Gastrocnemius medialis (tissue), 4 donors: ENCODE measurements around the gene OR6B1. TPM values are rescaled to one million over a fixed set of nuclear protein-coding genes. Genes with fewer than 3 reads are reported as not detected.

Source experiments
- ATAC-seq, 2 donors: fragments of 150-250 bp; one replicate each; pipeline ENCODE4 v1.9.1; 2016
- DNase-seq, 2 donors: peaks; one replicate each; pipeline ENCODE4 v3.0.0-alpha.2; 2019
- H3K27ac ChIP-seq, 4 donors: fragments of 200-600 bp; sonication (generic); 1 replicate in 1 of 4; 2 replicates in 3 of 4; pipeline ENCODE4 v1.5.1; 2016 to 2018; ENCODE audit warnings: mild to moderate bottlenecking in 2 of 4, moderate library complexity in 1 of 4
- H3K27me3 ChIP-seq, 3 donors: fragments of 200-600 bp; sonication (generic) in 2 of 3; 1 replicate in 1 of 3; 2 replicates in 2 of 3; pipeline versions ENCODE4 v1.5.1 to v1.6.0; 2016 to 2019; ENCODE audit warnings: mild to moderate bottlenecking in 1 of 3, moderate library complexity in 1 of 3
- H3K36me3 ChIP-seq, 2 donors: fragments of 200-600 bp; sonication (generic) in 1 of 2; one replicate each; pipeline ENCODE4 v1.5.1; 2017 to 2018
- H3K4me1 ChIP-seq, 2 donors: fragments of 200-600 bp; sonication (generic) in 1 of 2; one replicate each; pipeline ENCODE4 v1.5.1; 2016 to 2017; ENCODE audit warnings: mild to moderate bottlenecking in 2 of 2
- H3K4me3 ChIP-seq, 4 donors: fragments of 200-600 bp; sonication (generic) in 3 of 4; 1 replicate in 1 of 4; 2 replicates in 3 of 4; pipeline ENCODE4 v1.5.1; 2016 to 2019; ENCODE audit warnings: mild to moderate bottlenecking in 2 of 4
- H3K9me3 ChIP-seq, 3 donors: fragments of 200-600 bp; sonication (generic) in 2 of 3; 1 replicate in 1 of 3; 2 replicates in 2 of 3; pipeline ENCODE4 v1.5.1; 2016 to 2019
- CTCF ChIP-seq, 5 experiments: fragments of 450-650 bp in 3 of 5; fragments of 200-600 bp in 2 of 5; sonication (generic) in 2 of 5; IDR thresholded peaks in 4 of 5; conservative IDR thresholded peaks in 1 of 5; 1 replicate in 4 of 5; 2 replicates in 1 of 5; pipeline ENCODE4 v1.5.1; 2016 to 2019; ENCODE audit warnings: antibody characterized with exemption in 5 of 5, mild to moderate bottlenecking in 3 of 5, moderate library complexity in 3 of 5
- POLR2A ChIP-seq, 2 donors: fragments of 450-650 bp; IDR thresholded peaks; one replicate each; pipeline ENCODE4 v1.6.1; 2017; ENCODE audit warnings: antibody characterized with exemption in 2 of 2, mild to moderate bottlenecking in 2 of 2, moderate library complexity in 2 of 2
- in situ Hi-C, 4 donors: fragments of 200-750 bp; cut with MboI; loops; one replicate each; pipeline versions ENCODE4 v1.15.0 to v1.8.0; 2017; ENCODE audit warnings: low sequenced_read_pairs in 4 of 4
- intact Hi-C: fragments of 100-400 bp; cut with DNase I; formaldehyde crosslinking; loops from one replicate; pipeline ENCODE4 v1.15.1; 2023; ENCODE audit warnings: low total_unique reads
- total RNA-seq, 4 donors: library from RNA; depleted of rRNA; stranded (reverse); fragments of >200 nt; gene quantifications; one replicate each; pipeline versions ENCODE4 v1.1.0 to v1.2.3, GENCODE V29; 2016

Gene OR6B1
- total RNA-seq, 4 donors from 2014 or later = not detected

- no peaks in the 10 kb centered on the region for H3K9me3 ChIP-seq
- in situ Hi-C loops = no loop called here
- TF ChIP-seq CTCF (IDR thresholded peaks at IDR 0.05 in 4 of 5, conservative IDR thresholded peaks at IDR 0.05 in 1 of 5) = no peak
- TF ChIP-seq POLR2A (IDR thresholded peaks at IDR 0.05) = no peak
- no peaks in the 10 kb centered on the region for H3K36me3 ChIP-seq
- H3K4me1 ChIP-seq = no peaks in the 10 kb centered on the region
- H3K27me3 ChIP-seq = no peaks in the 10 kb centered on the region
- ATAC-seq (no peak), DNase-seq (no peak)
- H3K4me3 ChIP-seq = no peak overlapping the region
- H3K27ac ChIP-seq = no peak overlapping the region
- intact Hi-C loops = no loop called here
These were observed 57.8 kb downstream of the OR6B1 start for GRCh38 chr7:144057954-144058353.

Other genes with a start within 250 kb of the OR6B1 start
- 1 to 10 TPM in 1 of 4 donors, not detected in 3; 1.2 TPM for gene CTAGE6, start 242.6 kb upstream of the OR6B1 start, total RNA-seq
- gene TCAF1, start 98.1 kb upstream of the OR6B1 start, total RNA-seq = 10 to 100 TPM; 31.4 to 43.0 (median 32.9) TPM
- gene OR2F2, start 65.1 kb upstream of the OR6B1 start, total RNA-seq = not detected
- gene OR2F1, start 45.5 kb upstream of the OR6B1 start, total RNA-seq = not detected
- gene OR2A5, start 48.6 kb downstream of the OR6B1 start, total RNA-seq = not detected
- gene OR2A25, start 69.5 kb downstream of the OR6B1 start, total RNA-seq = not detected
- gene OR2A12, start 86.0 kb downstream of the OR6B1 start, total RNA-seq = not detected
- gene OR2A2, start 109.3 kb downstream of the OR6B1 start, total RNA-seq = not detected
- gene OR2A14, start 122.9 kb downstream of the OR6B1 start, total RNA-seq = not detected
- not detected for gene CTAGE4, start 183.1 kb downstream of the OR6B1 start, total RNA-seq
- gene ARHGEF35, start 195.5 kb downstream of the OR6B1 start, total RNA-seq = under 1 TPM in 3 of 4 donors, not detected in 1; 0.15 to 0.76 (median 0.18) TPM
- under 1 TPM in 1 of 4 donors, not detected in 3; 0.33 TPM for gene OR2A42, start 239.3 kb downstream of the OR6B1 start, total RNA-seq